ENCODE results near the gene AOPEP.

AOPEP gene

DNA sequence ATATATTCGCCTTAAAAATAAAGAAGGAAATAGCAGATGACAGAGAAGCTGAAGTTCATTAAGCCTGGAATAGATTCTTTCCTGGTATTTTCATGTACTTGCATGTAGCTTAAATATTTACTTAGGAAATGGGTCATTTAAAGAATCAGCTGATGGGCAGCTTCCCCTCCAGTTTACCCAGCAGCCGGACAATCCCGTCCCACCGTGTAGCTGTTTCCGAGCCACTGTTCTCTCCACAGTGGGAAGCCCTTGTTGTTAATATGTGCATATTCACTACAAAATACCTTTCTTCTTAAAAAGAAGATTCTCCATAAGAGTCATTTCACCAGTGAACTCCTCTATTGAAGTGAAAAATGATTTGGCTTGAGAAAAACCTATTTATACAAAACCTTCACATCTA lies 404.0 kb downstream of the AOPEP start:
- no peak for FAIRE-seq

DNA sequence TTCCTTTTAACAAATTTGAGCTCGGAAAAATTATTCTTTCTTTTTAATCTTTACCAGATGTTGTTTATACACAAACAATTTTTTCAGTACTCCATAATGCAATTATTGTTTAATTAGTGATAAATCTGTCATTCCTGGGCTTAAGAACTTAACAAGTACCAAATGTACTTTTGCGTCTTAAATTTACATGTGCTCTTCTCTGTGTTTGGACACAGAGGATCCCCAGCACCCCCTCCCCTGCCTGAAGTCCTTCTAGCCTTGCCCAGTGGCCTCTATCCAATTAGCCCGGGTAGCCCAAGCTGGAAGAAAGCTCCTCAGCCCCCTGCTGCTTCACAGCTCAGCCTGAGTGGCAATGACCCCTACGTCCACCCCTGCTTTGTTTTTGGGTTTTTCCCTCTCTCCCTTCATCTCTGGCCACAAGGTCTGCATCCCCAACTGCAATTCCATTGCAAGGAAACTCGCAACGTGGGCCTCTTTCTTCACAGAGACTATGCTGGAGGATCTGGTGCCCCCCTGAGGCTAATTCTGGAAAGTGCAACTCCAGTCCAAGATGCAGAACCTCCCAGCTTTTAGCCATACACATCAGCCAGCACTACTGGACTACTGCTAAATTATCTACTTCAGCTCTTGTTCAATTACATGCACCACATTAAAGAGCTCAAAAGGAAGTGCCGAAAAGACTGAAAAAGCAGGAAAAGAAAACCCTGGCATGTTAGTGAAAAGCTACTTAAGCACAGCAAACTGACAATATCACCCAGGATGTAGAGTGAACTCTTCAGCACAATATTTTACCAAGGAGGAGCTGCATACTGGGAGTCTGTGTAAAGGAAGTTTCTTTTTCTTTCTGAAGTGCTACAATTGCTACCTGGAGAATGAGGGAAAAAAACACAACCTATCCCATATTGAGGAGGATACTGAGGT lies 404.8 kb downstream of the AOPEP start:
- no peak for FAIRE-seq

DNA sequence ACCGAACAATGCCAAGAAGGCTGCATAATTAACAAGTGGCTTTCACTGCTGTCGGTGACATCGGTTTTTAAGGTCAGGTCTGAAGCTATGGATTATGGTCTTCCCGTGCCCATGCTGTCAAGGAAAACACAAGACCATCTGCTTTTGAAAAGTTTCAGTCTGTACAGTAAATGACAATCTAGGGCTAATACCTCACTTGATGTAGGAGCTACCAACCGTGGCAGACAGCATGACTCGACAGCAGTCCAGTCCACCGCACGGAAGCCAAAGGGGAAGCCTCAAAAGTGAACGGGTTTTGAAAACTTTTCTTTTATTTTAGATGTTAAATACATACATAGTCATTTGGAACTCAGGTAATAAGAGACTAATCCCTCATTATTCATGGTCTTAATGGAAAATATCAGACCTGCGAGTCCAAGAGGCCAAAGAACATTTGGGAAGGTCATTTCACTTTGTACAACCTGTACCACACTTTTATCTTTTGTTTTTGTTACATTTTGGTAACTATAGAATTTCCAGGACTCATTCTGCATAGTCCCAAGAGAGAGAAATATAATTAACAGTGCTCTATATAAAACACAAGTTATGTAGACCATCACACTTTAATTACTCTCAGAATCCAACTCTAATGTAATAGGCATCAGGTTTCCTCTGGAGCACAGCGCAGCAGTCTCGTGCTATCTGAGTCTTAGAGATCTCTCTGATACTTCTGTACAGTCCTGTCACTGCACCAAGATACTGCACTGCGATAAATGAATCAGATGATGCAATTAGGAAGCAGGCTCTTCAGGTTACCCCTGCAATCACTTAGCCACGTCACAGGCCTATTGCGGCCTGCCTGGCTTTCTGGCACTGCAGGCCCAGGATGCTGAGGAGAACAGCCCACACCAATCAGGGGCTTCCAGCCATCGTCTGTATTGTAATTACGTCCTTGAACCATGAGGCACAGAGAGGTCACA lies 406.1 kb downstream of the AOPEP start:
- no peak for FAIRE-seq

DNA sequence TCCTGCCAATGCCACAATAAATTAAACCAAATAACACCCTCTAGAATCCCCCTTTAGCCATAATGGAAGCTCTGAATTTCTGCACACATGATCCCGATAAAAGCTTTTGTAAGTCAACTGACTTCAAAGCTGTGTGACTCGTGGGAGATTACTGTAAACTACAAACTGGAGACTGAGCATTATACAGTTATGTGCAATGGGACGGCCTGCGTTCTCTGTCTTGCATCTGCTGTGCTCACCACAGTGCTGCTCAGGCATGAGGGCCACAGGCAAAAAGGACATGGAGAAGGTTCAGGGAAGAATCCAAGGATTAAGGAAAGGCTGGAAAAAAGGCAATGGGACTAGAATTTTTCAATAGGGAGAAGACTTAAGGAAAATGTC lies 406.8 kb downstream of the AOPEP start:
- FAIRE-seq = no peak

DNA sequence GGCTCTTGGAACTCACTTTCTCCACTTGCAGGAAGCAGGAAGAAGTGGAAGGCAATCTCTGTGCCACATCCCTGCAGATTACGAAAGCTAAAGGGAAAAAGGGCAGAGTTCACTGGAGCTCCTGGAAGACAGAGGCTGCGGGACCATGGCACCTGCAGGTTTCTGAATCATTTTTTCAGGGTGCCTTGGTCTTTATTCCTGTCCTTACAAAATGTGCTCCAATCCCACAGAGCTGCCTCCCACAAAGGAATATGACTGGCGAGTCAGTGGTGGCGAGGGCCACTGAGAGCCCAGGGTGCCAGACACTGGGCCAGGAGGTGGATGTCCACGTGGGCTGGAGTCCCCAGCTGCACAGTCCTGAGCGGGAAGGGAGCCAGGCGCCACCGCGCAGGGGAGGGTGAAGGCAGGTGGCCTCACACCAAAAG lies 408.0 kb downstream of the AOPEP start:
- FAIRE-seq = no peak

DNA sequence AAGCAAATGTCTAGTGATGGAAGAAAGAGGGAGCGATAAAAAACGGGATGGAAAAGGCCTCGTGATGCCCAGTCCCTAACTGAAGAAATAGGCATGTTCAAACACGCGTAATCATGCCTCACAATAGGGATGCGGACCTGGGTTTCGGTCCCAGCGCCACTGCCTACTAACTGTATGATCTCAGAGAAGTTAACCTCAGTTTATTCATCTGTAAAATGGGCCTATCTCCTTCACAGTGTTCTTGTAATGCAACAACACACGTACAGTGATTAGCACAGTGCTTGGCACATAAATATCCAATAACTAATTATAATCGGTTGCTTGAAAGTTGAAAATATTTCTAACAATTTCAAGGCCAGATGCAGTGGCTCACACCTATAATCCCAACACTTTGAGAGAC lies 409.3 kb downstream of the AOPEP start:
- no peak for FAIRE-seq

All from G401.6 (cell line).